ENCODE measurements around the gene CNTNAP2.
A peak's percentile ranks its signal among the peaks of the same experiment; 100 is the strongest.

The CNTNAP2 gene

GRCh38 chr7:148110097-148110868, 1993.7 kb downstream of the CNTNAP2 start:
- ChIA-PET POLR2A (no interaction called here), CTCF (interaction anchor here (0.7 to 1.5 kb wide), 4 partner anchors 32 to 1672 kb away, joined by 3 to 5 read pairs (median 4); no protein-coding TSS in a partner anchor)
- Histone ChIP-seq H3K36me3 (ENCODE audit: control insufficient read depth in 2 of 2, insufficient read depth in 1 of 2, low read length in 2 of 2) (no peaks in the 10 kb centered on the region), H3K4me3 (ENCODE audit: low read depth, low read length) (no peak overlapping the region), H3K4me1 (ENCODE audit: control insufficient read depth, insufficient read depth, low read length) (no peaks in the 10 kb centered on the region), H3K9me3 (ENCODE audit: control insufficient read depth, insufficient read depth, low read depth, low read length) (no peaks in the 10 kb centered on the region), H3K27ac (ENCODE audit: extremely low read depth, low read depth, low read length) (no peak overlapping the region)
- TF ChIP-seq, protein P1, sequence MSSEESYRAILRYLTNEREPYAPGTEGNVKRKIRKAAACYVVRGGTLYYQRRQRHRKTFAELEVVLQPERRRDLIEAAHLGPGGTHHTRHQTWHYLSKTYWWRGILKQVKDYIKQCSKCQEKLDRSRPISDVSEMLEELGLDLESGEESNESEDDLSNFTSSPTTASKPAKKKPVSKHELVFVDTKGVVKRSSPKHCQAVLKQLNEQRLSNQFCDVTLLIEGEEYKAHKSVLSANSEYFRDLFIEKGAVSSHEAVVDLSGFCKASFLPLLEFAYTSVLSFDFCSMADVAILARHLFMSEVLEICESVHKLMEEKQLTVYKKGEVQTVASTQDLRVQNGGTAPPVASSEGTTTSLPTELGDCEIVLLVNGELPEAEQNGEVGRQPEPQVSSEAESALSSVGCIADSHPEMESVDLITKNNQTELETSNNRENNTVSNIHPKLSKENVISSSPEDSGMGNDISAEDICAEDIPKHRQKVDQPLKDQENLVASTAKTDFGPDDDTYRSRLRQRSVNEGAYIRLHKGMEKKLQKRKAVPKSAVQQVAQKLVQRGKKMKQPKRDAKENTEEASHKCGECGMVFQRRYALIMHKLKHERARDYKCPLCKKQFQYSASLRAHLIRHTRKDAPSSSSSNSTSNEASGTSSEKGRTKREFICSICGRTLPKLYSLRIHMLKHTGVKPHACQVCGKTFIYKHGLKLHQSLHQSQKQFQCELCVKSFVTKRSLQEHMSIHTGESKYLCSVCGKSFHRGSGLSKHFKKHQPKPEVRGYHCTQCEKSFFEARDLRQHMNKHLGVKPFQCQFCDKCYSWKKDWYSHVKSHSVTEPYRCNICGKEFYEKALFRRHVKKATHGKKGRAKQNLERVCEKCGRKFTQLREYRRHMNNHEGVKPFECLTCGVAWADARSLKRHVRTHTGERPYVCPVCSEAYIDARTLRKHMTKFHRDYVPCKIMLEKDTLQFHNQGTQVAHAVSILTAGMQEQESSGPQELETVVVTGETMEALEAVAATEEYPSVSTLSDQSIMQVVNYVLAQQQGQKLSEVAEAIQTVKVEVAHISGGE (tag by site-specific recombination; conservative IDR thresholded peaks at IDR 0.05; ENCODE audit: low read depth): no peak
- peak; percentile 40; the same call in 1 of the 2 replicates for TF ChIP-seq CTCF (tag by site-specific recombination; IDR thresholded peaks at IDR 0.05)

DNA sequence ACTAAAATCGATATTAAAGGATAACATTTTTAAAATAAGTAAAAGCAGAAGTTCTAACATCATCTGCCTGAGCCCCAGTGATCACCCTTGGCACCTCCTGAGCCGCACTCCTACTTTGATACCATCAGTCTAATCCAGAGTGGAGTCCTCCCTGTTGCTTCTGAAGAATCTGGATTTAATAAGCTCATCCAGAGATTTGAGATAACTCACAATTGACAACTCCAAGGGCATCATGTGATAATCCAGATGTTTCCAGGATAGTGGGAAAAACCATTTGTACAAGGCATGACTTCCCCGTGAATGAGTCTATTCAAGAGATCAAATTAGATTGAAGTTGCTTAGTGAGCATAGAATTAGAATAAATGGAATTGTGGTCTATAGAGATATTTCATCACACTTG, 1998.2 kb downstream of the CNTNAP2 start:
- Histone ChIP-seq H3K36me3 (ENCODE audit: control insufficient read depth in 2 of 2, insufficient read depth in 1 of 2, low read length in 2 of 2) (no peaks in the 10 kb centered on the region), H3K9me3 (ENCODE audit: control insufficient read depth, insufficient read depth, low read depth, low read length) (no peaks in the 10 kb centered on the region), H3K4me3 (ENCODE audit: low read depth, low read length) (no peak overlapping the region), H3K4me1 (ENCODE audit: control insufficient read depth, insufficient read depth, low read length) (no peaks in the 10 kb centered on the region), H3K27ac (ENCODE audit: extremely low read depth, low read depth, low read length) (no peak overlapping the region)
- CTCF ChIA-PET: no interaction called here
- POLR2A ChIA-PET: no interaction called here
- TF ChIP-seq, protein P2, sequence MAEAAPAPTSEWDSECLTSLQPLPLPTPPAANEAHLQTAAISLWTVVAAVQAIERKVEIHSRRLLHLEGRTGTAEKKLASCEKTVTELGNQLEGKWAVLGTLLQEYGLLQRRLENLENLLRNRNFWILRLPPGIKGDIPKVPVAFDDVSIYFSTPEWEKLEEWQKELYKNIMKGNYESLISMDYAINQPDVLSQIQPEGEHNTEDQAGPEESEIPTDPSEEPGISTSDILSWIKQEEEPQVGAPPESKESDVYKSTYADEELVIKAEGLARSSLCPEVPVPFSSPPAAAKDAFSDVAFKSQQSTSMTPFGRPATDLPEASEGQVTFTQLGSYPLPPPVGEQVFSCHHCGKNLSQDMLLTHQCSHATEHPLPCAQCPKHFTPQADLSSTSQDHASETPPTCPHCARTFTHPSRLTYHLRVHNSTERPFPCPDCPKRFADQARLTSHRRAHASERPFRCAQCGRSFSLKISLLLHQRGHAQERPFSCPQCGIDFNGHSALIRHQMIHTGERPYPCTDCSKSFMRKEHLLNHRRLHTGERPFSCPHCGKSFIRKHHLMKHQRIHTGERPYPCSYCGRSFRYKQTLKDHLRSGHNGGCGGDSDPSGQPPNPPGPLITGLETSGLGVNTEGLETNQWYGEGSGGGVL (tag by site-specific recombination; IDR thresholded peaks at IDR 0.05): no peak
- TF ChIP-seq, protein P3, sequence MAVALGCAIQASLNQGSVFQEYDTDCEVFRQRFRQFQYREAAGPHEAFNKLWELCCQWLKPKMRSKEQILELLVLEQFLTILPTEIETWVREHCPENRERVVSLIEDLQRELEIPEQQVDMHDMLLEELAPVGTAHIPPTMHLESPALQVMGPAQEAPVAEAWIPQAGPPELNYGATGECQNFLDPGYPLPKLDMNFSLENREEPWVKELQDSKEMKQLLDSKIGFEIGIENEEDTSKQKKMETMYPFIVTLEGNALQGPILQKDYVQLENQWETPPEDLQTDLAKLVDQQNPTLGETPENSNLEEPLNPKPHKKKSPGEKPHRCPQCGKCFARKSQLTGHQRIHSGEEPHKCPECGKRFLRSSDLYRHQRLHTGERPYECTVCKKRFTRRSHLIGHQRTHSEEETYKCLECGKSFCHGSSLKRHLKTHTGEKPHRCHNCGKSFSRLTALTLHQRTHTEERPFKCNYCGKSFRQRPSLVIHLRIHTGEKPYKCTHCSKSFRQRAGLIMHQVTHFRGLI (tag by site-specific recombination; IDR thresholded peaks at IDR 0.05): no peak
- TF ChIP-seq GLIS1 (tag by site-specific recombination; IDR thresholded peaks at IDR 0.05): no peak
- TF ChIP-seq ZNF48 (tag by site-specific recombination; IDR thresholded peaks at IDR 0.05): no peak

DNA sequence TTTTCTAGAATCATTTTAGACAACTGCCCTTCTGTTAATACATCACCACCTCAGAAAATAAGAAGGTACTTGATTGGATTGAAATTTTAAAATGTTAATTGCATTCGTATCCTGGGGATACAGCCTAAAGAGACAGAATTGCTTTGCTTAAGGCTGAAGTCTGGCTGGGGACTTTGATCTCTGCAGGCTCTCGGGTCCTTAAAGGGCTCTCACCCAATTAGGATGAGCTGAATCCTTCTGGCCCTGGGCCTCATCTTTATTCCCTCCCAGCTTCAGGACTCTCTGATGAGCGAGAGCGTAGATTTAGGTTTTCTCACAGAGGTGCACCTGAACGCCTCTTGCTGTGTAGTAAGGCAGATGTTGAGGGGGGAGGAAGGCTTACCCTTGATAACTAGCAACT, 1998.7 kb downstream of the CNTNAP2 start:
- no peak overlapping the region for H3K27ac ChIP-seq (ENCODE audit: extremely low read depth, low read depth, low read length)
- ChIA-PET POLR2A (interaction anchor here (0.7 kb wide), 1 partner anchor 429 kb away, joined by 3 read pairs; no protein-coding TSS in a partner anchor), CTCF (interaction anchor here (0.6 kb wide), 1 partner anchor 121 kb away, joined by 3 read pairs; no protein-coding TSS in a partner anchor)
- H3K4me1 ChIP-seq (ENCODE audit: control insufficient read depth, insufficient read depth, low read length): no peaks in the 10 kb centered on the region
- H3K36me3 ChIP-seq (ENCODE audit: control insufficient read depth in 2 of 2, insufficient read depth in 1 of 2, low read length in 2 of 2): no peaks in the 10 kb centered on the region
- no peaks in the 10 kb centered on the region for H3K9me3 ChIP-seq (ENCODE audit: control insufficient read depth, insufficient read depth, low read depth, low read length)
- H3K4me3 ChIP-seq (ENCODE audit: low read depth, low read length): no peak overlapping the region
- TF ChIP-seq ZNF404 (tag by site-specific recombination; IDR thresholded peaks at IDR 0.05) (no peak), ZIC2 (tag by site-specific recombination; IDR thresholded peaks at IDR 0.05) (no peak), ZNF48 (tag by site-specific recombination; IDR thresholded peaks at IDR 0.05) (no peak), ZNF324 (tag by site-specific recombination; IDR thresholded peaks at IDR 0.05) (no peak), ZNF2 (tag by site-specific recombination; IDR thresholded peaks at IDR 0.05) (no peak), ZNF843 (tag by site-specific recombination; IDR thresholded peaks at IDR 0.05) (no peak), HIC1 (tag by site-specific recombination; IDR thresholded peaks at IDR 0.05) (no peak), ZNF548 (tag by site-specific recombination; IDR thresholded peaks at IDR 0.05) (no peak), ZNF221 (tag by site-specific recombination; IDR thresholded peaks at IDR 0.05; ENCODE audit: borderline replicate concordance) (no peak), ZNF274 (IDR thresholded peaks at IDR 0.05; ENCODE audit: low read length) (no peak), ZNF274 (tag by site-specific recombination; IDR thresholded peaks at IDR 0.05; ENCODE audit: borderline replicate concordance) (no peak), ZNF629 (tag by site-specific recombination; IDR thresholded peaks at IDR 0.05) (no peak), ZNF19 (tag by site-specific recombination; IDR thresholded peaks at IDR 0.05; ENCODE audit: low read depth) (no peak)
